DND-41 (cell line): ENCODE measurements around the gene MED22.

Experiments used
- ATAC-seq: fragments of 200-7000 bp; cut with Tn5 transposase; 3 replicates; pipeline ENCODE4 v1.9.1; 2021; ENCODE audit warnings: low read depth; ENCODE audit not compliant: insufficient read depth
- DNase-seq: peaks from one replicate; pipeline ENCODE4 v3.0.0-alpha.2; 2020
- H2AFZ ChIP-seq: 2 replicates; pipeline ENCODE4 v1.6.0; 2012; ENCODE audit warnings: low read depth, low read length
- H3K27ac ChIP-seq: 2 replicates; pipeline ENCODE4 v1.5.1; 2012; ENCODE audit warnings: low read length, inconsistent platforms
- H3K27me3 ChIP-seq: fragments of 200-600 bp; sonication (generic); 2 replicates; pipeline ENCODE4 v1.6.0; 2012; ENCODE audit warnings: low read length, mild to moderate bottlenecking, inconsistent platforms; ENCODE audit not compliant: insufficient read depth, poor library complexity
- H3K36me3 ChIP-seq: 2 replicates; pipeline ENCODE4 v1.5.1; 2012; ENCODE audit warnings: low read length, inconsistent platforms; ENCODE audit not compliant: insufficient read depth
- H3K4me1 ChIP-seq: 2 replicates; pipeline ENCODE4 v1.5.1; 2012; ENCODE audit warnings: mild to moderate bottlenecking, low read length; ENCODE audit not compliant: insufficient read depth
- H3K4me2 ChIP-seq: 2 replicates; pipeline ENCODE4 v1.6.0; 2012; ENCODE audit warnings: mild to moderate bottlenecking, moderate library complexity, low read length, inconsistent platforms; ENCODE audit not compliant: insufficient read depth
- H3K4me3 ChIP-seq, 2 experiments: fragments of 200-600 bp in 1 of 2; shearing (Covaris generic) in 1 of 2; 2 replicates each; pipeline ENCODE4 v1.5.1; 2012 to 2016; ENCODE audit warnings: inconsistent platforms in 2 of 2, low read length in 2 of 2, mild to moderate bottlenecking in 2 of 2, low read depth in 1 of 2, moderate library complexity in 1 of 2
- H3K79me2 ChIP-seq: 2 replicates; pipeline ENCODE4 v1.6.0; 2012; ENCODE audit warnings: low read length, inconsistent platforms; ENCODE audit not compliant: insufficient read depth
- H3K9ac ChIP-seq: 2 replicates; pipeline ENCODE4 v1.6.0; 2012; ENCODE audit warnings: low read depth, mild to moderate bottlenecking, inconsistent platforms, low read length, moderate library complexity
- H3K9me3 ChIP-seq: 2 replicates; pipeline ENCODE4 v1.5.1; 2012; ENCODE audit warnings: low read length, moderate library complexity, mild to moderate bottlenecking, inconsistent platforms; ENCODE audit not compliant: insufficient read depth, severe bottlenecking
- H4K20me1 ChIP-seq: 2 replicates; pipeline ENCODE4 v1.6.0; 2012; ENCODE audit warnings: low read length; ENCODE audit not compliant: insufficient read depth
- EZH2 ChIP-seq: IDR thresholded peaks from 3 replicates; pipeline ENCODE4 v1.6.1; 2012; ENCODE audit warnings: borderline replicate concordance, low read depth, mild to moderate bottlenecking, moderate library complexity, low read length, inconsistent platforms; ENCODE audit not compliant: severe bottlenecking
- TF ChIP-seq, protein P1 (sequence below): IDR thresholded peaks from 2 replicates; pipeline ENCODE4 v1.5.1; 2012; ENCODE audit warnings: borderline replicate concordance, low read length, moderate library complexity, mild to moderate bottlenecking; ENCODE audit not compliant: poor library complexity, severe bottlenecking; ENCODE audit errors: extremely low read depth

MED22 gene

DNA sequence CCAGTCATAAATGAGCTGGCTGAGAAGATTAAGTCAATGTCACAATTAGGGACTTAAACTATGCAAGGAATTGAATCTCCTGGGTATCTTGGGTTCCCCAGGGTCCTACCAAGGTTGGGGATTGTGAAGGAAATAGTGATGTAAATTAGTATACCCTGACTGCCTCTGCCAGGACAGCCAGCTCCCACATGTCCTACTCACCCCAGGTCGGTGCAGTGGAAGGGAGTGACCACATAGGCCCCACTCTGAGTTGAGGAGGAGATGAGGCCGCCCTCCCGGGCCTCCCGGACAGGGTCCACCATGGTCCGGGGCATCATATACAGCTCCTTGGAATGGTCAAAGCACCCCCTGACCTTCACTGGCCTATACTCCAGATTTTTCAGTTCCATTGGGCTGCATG, 5.6 kb upstream of the MED22 start:
- Histone ChIP-seq H3K9me3 (no peaks in the 10 kb centered on the region), H3K4me2 (no peak overlapping the region), H3K27me3 (no peaks in the 10 kb centered on the region), H3K79me2 (peaks cover 54% of the 10 kb centered on the region), H3K4me1 (peaks cover 58% of the 10 kb centered on the region), H3K36me3 (peaks cover 54% of the 10 kb centered on the region), H3K9ac (no peak overlapping the region), H3K4me3 (no peak overlapping the region), H4K20me1 (peaks cover 39% of the 10 kb centered on the region), H2AFZ (no peak overlapping the region), H3K27ac (no peak overlapping the region)
- TF ChIP-seq EZH2, result no peak
- TF ChIP-seq, protein P1, sequence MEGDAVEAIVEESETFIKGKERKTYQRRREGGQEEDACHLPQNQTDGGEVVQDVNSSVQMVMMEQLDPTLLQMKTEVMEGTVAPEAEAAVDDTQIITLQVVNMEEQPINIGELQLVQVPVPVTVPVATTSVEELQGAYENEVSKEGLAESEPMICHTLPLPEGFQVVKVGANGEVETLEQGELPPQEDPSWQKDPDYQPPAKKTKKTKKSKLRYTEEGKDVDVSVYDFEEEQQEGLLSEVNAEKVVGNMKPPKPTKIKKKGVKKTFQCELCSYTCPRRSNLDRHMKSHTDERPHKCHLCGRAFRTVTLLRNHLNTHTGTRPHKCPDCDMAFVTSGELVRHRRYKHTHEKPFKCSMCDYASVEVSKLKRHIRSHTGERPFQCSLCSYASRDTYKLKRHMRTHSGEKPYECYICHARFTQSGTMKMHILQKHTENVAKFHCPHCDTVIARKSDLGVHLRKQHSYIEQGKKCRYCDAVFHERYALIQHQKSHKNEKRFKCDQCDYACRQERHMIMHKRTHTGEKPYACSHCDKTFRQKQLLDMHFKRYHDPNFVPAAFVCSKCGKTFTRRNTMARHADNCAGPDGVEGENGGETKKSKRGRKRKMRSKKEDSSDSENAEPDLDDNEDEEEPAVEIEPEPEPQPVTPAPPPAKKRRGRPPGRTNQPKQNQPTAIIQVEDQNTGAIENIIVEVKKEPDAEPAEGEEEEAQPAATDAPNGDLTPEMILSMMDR, result no peak
- DNase-seq, result no peak
- no peak for ATAC-seq

DNA sequence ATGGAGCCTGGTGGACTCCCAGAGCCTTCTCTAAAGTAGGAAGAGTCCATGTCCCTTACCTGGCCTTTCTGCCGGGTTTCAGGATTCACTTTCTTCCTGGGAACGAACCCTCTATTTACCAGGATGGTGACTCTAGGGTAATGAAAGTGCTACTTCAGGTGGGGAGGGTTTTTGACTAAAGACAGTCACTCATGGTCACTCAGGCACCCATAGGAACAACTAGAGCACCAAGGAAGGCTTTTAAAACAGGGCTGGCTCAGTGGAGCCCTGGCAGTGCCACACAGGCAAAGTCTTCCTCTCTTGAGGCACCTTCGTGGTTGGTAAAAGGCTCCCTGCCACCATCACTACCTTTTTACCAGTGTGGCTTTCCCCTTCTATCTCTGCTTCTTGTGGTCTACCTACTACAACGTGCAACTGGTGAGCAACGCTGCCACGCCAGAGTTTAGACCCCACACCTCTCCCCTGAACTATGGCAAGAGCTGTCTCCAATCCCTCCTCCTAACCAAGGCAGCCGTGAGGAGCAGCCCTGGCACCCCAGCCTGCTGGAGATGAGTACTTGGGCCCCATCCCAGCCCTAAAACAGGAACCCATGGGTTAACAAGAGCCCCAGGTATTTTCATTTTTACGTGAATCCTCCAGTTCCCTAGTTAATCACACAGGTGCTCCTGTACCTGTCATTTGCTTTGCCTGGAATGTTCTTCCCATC, 4.9 kb upstream of the MED22 start:
- no peak for TF ChIP-seq EZH2
- TF ChIP-seq, protein P1, result no peak
- ATAC-seq (no peak), DNase-seq (no peak)
- peaks cover 41% of the 10 kb centered on the region for H4K20me1 ChIP-seq
- no peak overlapping the region for H3K9ac ChIP-seq
- H3K4me2 ChIP-seq, result no peak overlapping the region
- no peak overlapping the region for H2AFZ ChIP-seq
- peaks cover 56% of the 10 kb centered on the region for H3K79me2 ChIP-seq
- no peaks in the 10 kb centered on the region for H3K9me3 ChIP-seq
- no peak overlapping the region for H3K4me3 ChIP-seq
- H3K27me3 ChIP-seq, result no peaks in the 10 kb centered on the region
- H3K4me1 ChIP-seq, result peaks cover 51% of the 10 kb centered on the region
- no peak overlapping the region for H3K27ac ChIP-seq
- peaks cover 56% of the 10 kb centered on the region for H3K36me3 ChIP-seq

DNA sequence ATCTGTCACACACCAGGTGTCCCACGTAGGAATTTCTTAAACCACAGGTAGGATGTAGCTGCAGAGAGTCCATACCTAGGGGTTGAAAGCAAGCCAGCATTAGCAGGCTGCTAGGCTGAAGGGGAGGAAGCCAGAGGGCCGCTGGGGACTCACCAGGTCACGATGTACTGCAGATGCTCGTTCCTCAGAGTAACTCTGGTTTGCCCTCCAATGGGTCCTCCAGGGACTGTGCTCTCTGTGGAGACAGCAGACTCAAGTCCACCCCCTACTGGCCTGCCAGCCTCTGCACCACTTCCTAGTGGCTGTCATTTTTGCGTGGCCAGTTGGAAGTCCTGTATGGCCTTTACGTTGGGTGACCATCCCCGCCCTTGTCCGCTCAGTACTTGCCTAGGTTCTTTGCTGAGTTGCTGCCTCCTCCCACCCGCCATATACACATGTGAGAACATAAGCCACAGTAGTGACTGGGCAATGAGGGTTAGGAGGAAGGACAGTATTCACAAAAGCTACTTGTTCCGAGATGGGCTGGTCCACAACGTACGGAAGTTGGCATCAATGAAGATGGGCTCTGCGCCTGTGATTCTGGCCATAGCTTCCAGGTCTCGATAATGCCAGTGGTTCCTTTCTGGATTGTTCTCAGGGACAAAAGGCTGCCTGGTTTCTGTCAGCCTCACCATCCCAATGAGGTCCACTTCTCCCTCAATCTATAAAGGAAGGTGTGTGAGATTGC, 4.1 kb upstream of the MED22 start:
- Histone ChIP-seq H2AFZ (no peak overlapping the region), H3K9ac (no peak overlapping the region), H3K4me3 (no peak overlapping the region), H3K4me2 (no peak overlapping the region), H3K79me2 (peaks cover 55% of the 10 kb centered on the region), H3K36me3 (peaks cover 54% of the 10 kb centered on the region), H3K27ac (no peak overlapping the region), H4K20me1 (peaks cover 41% of the 10 kb centered on the region), H3K27me3 (no peaks in the 10 kb centered on the region), H3K9me3 (no peaks in the 10 kb centered on the region), H3K4me1 (peaks cover 44% of the 10 kb centered on the region)
- ATAC-seq, result peak; percentile 32
- peak; percentile 54 for DNase-seq
- TF ChIP-seq EZH2, result no peak
- TF ChIP-seq, protein P1, result peak; percentile 66
